Fibroblast of the aortic adventitia (primary cell): ENCODE results near the gene BARX1. TPM values are rescaled to one million over a fixed set of nuclear protein-coding genes. Genes with fewer than 3 reads are reported as not detected.

Experiments used
- DNase-seq: peaks from one replicate; pipeline ENCODE4 v3.0.0-alpha.2; 2010; ENCODE audit warnings: low read depth
- H3K4me3 ChIP-seq: 2 replicates; pipeline ENCODE4 v1.5.1; 2011; ENCODE audit warnings: low read depth, mild to moderate bottlenecking, control low read depth, low read length, moderate library complexity
- CTCF ChIP-seq: IDR thresholded peaks from 2 replicates; pipeline ENCODE4 v1.5.1; 2011; ENCODE audit warnings: mild to moderate bottlenecking, low read length, control low read depth, inconsistent platforms; ENCODE audit not compliant: insufficient read depth
- total RNA-seq: library from RNA; depleted of rRNA; stranded (reverse); fragments of >200 nt; gene quantifications from 2 replicates; pipeline ENCODE4 v1.2.3, GENCODE V29; 2012; ENCODE audit warnings: low replicate concordance

The BARX1 gene, protein sequence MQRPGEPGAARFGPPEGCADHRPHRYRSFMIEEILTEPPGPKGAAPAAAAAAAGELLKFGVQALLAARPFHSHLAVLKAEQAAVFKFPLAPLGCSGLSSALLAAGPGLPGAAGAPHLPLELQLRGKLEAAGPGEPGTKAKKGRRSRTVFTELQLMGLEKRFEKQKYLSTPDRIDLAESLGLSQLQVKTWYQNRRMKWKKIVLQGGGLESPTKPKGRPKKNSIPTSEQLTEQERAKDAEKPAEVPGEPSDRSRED
- 0.09 TPM in 1 of 2 replicates, not detected in the other for total RNA-seq

DNA sequence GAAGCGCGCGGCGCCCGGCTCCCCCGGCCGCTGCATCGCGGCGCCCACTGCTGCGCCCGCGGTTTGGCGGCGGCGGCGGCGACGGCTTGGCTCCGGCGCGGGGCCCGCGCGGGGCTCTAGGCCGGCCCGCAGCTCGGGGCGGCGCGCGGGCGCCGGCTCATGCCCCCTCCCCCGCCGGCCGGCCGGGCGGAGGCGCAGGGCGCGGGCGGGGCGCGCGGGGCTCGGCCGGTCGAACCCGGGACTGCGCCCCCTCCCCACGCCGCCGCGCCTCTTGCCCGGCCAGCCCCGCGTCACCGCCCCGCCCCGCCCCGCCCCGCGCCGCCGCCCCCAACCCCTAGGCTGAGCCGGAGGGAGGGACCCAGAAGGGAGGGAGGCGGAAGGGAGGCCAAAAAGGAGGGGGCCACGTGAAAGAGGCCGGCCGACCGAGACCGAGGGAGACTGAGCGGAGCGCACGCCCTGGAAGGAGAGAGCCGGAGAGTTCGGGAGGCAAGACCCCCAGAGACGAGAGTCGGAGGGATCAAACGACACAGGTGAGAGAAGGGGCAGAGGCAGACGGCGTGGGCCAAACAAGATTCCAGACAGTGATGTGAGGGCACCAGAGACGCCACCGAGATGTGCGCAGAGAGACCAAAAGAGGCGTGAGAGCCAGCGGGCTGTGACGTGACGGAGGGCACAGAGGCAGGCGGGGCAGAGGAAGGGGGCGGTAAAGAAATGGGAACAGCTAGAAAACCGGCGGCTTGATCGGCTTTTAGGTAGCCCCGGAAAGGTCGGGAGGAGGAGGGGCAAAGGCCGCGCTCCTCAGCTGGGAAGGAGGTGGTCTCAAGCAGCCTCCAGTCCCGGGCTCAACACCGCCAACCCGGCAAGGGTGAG lies at the start of gene BARX1:
Gene BARX1, minus strand, starts transcription at position 245 of the 870 bp plus-strand sequence. Its CDS starts 209 bp downstream, at position 36.
- H3K4me3 ChIP-seq: no peak within 1 kb of the TSS
- TF ChIP-seq CTCF: no peak
- DNase-seq: no peak

GRCh38 chr9:94002316-94003140 lies 47.4 kb upstream of the BARX1 start:
- H3K4me3 ChIP-seq: no peak overlapping the region
- TF ChIP-seq CTCF: peak; percentile 60
- peak; percentile 63 for DNase-seq

- no peak overlapping the region for H3K4me3 ChIP-seq
- no peak for TF ChIP-seq CTCF
- DNase-seq: no peak
Measured at GRCh38 chr9:93996863-93997262, 41.7 kb upstream of the BARX1 start.

- TF ChIP-seq CTCF: no peak
- H3K4me3 ChIP-seq: no peak overlapping the region
Measured at GRCh38 chr9:93996367-93996766, 41.2 kb upstream of the BARX1 start.

GRCh38 chr9:93994545-93994944 lies 39.4 kb upstream of the BARX1 start:
- no peak overlapping the region for H3K4me3 ChIP-seq
- no peak for TF ChIP-seq CTCF
- no peak for DNase-seq

More at GRCh38 chr9:93996367-93996766, 41.2 kb upstream of the BARX1 start:
- no peak for DNase-seq

GRCh38 chr9:93994132-93994531 lies 39.0 kb upstream of the BARX1 start:
- H3K4me3 ChIP-seq: no peak overlapping the region
- TF ChIP-seq CTCF: no peak
- DNase-seq: no peak
